NB4 (cell line): Measurements from ENCODE around the gene ZBTB20.

Source experiments
- DNase-seq: peaks from one replicate; pipeline ENCODE4 v3.0.0; 2010; ENCODE audit warnings: low read depth
- H3K4me3 ChIP-seq: one replicate; pipeline ENCODE4 v1.5.1; 2011; ENCODE audit warnings: mild to moderate bottlenecking, low read depth, low read length, moderate library complexity
- CTCF ChIP-seq: IDR thresholded peaks from one replicate; pipeline ENCODE4 v1.5.1; 2012; ENCODE audit warnings: low read depth, low read length
- MAX ChIP-seq: IDR thresholded peaks from 2 replicates; pipeline ENCODE4 v1.6.1; 2011; ENCODE audit warnings: low read depth, low read length
- MYC ChIP-seq: IDR thresholded peaks from 2 replicates; pipeline ENCODE4 v1.6.1; 2011; ENCODE audit warnings: low read depth, low read length
- POLR2A ChIP-seq: IDR thresholded peaks from 2 replicates; pipeline ENCODE4 v1.6.1; 2011; ENCODE audit warnings: mild to moderate bottlenecking; ENCODE audit not compliant: insufficient read length; ENCODE audit errors: extremely low read depth

Gene ZBTB20

GRCh38 chr3:114939920-114940319 is 207.2 kb downstream of the ZBTB20 start:
- H3K4me3 ChIP-seq, result no peak overlapping the region
- TF ChIP-seq POLR2A (no peak), CTCF (no peak), MYC (no peak), MAX (no peak)
- DNase-seq, result no peak

- no peak overlapping the region for H3K4me3 ChIP-seq
- no peak for DNase-seq
Observed at GRCh38 chr3:114933407-114933806, 213.7 kb downstream of the ZBTB20 start.

GRCh38 chr3:114929971-114930732 is 216.9 kb downstream of the ZBTB20 start:
- no peak overlapping the region for H3K4me3 ChIP-seq
- DNase-seq, result no peak
- TF ChIP-seq CTCF, result no peak
- TF ChIP-seq MYC, result no peak
- TF ChIP-seq POLR2A, result no peak
- TF ChIP-seq MAX, result no peak

More at GRCh38 chr3:114933407-114933806, 213.7 kb downstream of the ZBTB20 start:
- no peak for TF ChIP-seq MAX
- no peak for TF ChIP-seq MYC
- TF ChIP-seq POLR2A, result no peak
- TF ChIP-seq CTCF, result no peak

- no peak for DNase-seq
- no peak overlapping the region for H3K4me3 ChIP-seq
- TF ChIP-seq POLR2A (no peak), MYC (no peak), CTCF (no peak), MAX (no peak)
Observed at GRCh38 chr3:114928989-114929640, 218.0 kb downstream of the ZBTB20 start.

- no peak overlapping the region for H3K4me3 ChIP-seq
- DNase-seq, result peak; percentile 41
- TF ChIP-seq POLR2A, result no peak
- no peak for TF ChIP-seq MAX
- no peak for TF ChIP-seq MYC
- TF ChIP-seq CTCF, result no peak
Observed at GRCh38 chr3:114904633-114905032, 242.5 kb downstream of the ZBTB20 start.
